ENCODE measurements around the gene ACAT1. TPM values are rescaled to one million over a fixed set of nuclear protein-coding genes. Genes with fewer than 3 reads are reported as not detected.

The ACAT1 gene
- total RNA-seq, result 100 to 1,000 TPM in 1 of 6 donors, 10 to 100 TPM in 5; 61.2 to 114 (median 72.9) TPM

- Histone ChIP-seq H3K27ac (peak within 1 kb of the TSS; percentile 87 to 95 (median 92)), H3K27me3 (no peaks in the 10 kb centered on the region), H3K9me3 (no peaks in the 10 kb centered on the region), H3K36me3 (peaks cover 0 to 4% (median 0%) of the 10 kb centered on the region in 4 donors), H3K4me3 (peak within 1 kb of the TSS; percentile 54 to 93 (median 78)), H3K4me1 (peaks cover 23 to 43% (median 30%) of the 10 kb centered on the region in 4 donors)
- ATAC-seq (ENCODE audit: low FRiP score in 2 of 2) (peak; percentile 97 to 98), DNase-seq (peak; percentile 98 to 100)
- 0 to 1% methylated on average over 16 to 70 of the region's 73 CpGs for WGBS, 2 donors
- peak in 1 of 4 donors; percentile 24 for TF ChIP-seq EP300 (IDR thresholded peaks at IDR 0.05)
- peak; percentile 64 to 90 for TF ChIP-seq POLR2AphosphoS5 (IDR thresholded peaks at IDR 0.05)
- peak; percentile 29 to 91 (median 83) for TF ChIP-seq CTCF (IDR thresholded peaks at IDR 0.05)
- TF ChIP-seq POLR2A (IDR thresholded peaks at IDR 0.05), result peak; percentile 14 to 97 (median 91)
Measured at GRCh38 chr11:108121274-108122155, at the start of gene ACAT1. TSS of gene ACAT1 (plus strand) at chr11:108121567. CDS start at chr11:108121607, 40 bp downstream.

GRCh38 chr11:108084811-108085210 is 36.6 kb upstream of the ACAT1 start:
- 83 to 88% methylated on average over 1 of the region's 1 CpG for WGBS, 2 donors
- Histone ChIP-seq H3K27ac (no peak overlapping the region), H3K4me3 (no peak overlapping the region), H3K9me3 (no peaks in the 10 kb centered on the region), H3K4me1 (no peaks in the 10 kb centered on the region), H3K36me3 (peaks cover under 1 to 53% (median 15%) of the 10 kb centered on the region in 4 donors), H3K27me3 (no peaks in the 10 kb centered on the region)
- no peak for TF ChIP-seq EP300 (IDR thresholded peaks at IDR 0.05)
- TF ChIP-seq POLR2A (IDR thresholded peaks at IDR 0.05), result no peak
- no peak for TF ChIP-seq POLR2AphosphoS5 (IDR thresholded peaks at IDR 0.05)
- no peak for TF ChIP-seq CTCF (IDR thresholded peaks at IDR 0.05)
- no peak for DNase-seq
- no peak for ATAC-seq (ENCODE audit: low FRiP score in 2 of 2)

- WGBS, 2 donors, result 97 to 99% methylated on average over 2 of the region's 2 CpGs
- Histone ChIP-seq H3K4me1 (no peaks in the 10 kb centered on the region), H3K36me3 (peaks cover 0 to 52% (median 15%) of the 10 kb centered on the region in 4 donors), H3K9me3 (no peaks in the 10 kb centered on the region), H3K4me3 (no peak overlapping the region), H3K27ac (no peak overlapping the region), H3K27me3 (no peaks in the 10 kb centered on the region)
- ATAC-seq (ENCODE audit: low FRiP score in 2 of 2) (no peak), DNase-seq (no peak)
- TF ChIP-seq POLR2A (IDR thresholded peaks at IDR 0.05) (no peak), POLR2AphosphoS5 (IDR thresholded peaks at IDR 0.05) (no peak), EP300 (IDR thresholded peaks at IDR 0.05) (no peak), CTCF (IDR thresholded peaks at IDR 0.05) (no peak)
Measured at GRCh38 chr11:108085672-108086071, 35.7 kb upstream of the ACAT1 start.

GRCh38 chr11:108092134-108092533 is 29.2 kb upstream of the ACAT1 start:
- TF ChIP-seq CTCF (IDR thresholded peaks at IDR 0.05) (no peak), POLR2AphosphoS5 (IDR thresholded peaks at IDR 0.05) (no peak), EP300 (IDR thresholded peaks at IDR 0.05) (no peak), POLR2A (IDR thresholded peaks at IDR 0.05) (no peak)
- Histone ChIP-seq H3K36me3 (peaks cover 14 to 62% (median 22%) of the 10 kb centered on the region in 4 donors), H3K4me1 (peaks cover 0 to 7% (median 5%) of the 10 kb centered on the region in 4 donors)

More at GRCh38 chr11:108092134-108092533, 29.2 kb upstream of the ACAT1 start:
- Histone ChIP-seq H3K27ac (no peak overlapping the region), H3K4me3 (no peak overlapping the region), H3K27me3 (no peaks in the 10 kb centered on the region), H3K9me3 (no peaks in the 10 kb centered on the region)
- no peak for ATAC-seq (ENCODE audit: low FRiP score in 2 of 2)
- no peak for DNase-seq
- 44 to 50% methylated on average over 2 of the region's 2 CpGs for WGBS, 2 donors

Measured in upper lobe of left lung (tissue), 6 donors.